KOPT-K1 (cell line): Measurements from ENCODE around the gene NBAS.
"Not testable (repeated sequence)": the region's sequence is repeated elsewhere in the genome, so short reads cannot be mapped to it uniquely, and the experiment has no call there.

ENCODE experiments used
- H3K27ac ChIP-seq: fragments of 200-600 bp; sonication (generic); 2 replicates; pipeline ENCODE4 v1.5.1; 2016; ENCODE audit warnings: antibody characterized with exemption, mild to moderate bottlenecking, low read depth, low read length; ENCODE audit not compliant: poor library complexity, severe bottlenecking
- H3K36me3 ChIP-seq: fragments of 200-600 bp; sonication (generic); 2 replicates; pipeline ENCODE4 v1.5.1; 2017; ENCODE audit warnings: antibody characterized with exemption, mild to moderate bottlenecking, low read length, moderate library complexity; ENCODE audit not compliant: insufficient read depth
- H3K9me3 ChIP-seq: fragments of 200-600 bp; sonication (generic); 2 replicates; pipeline ENCODE4 v1.5.1; 2017; ENCODE audit warnings: antibody characterized with exemption, low read length, mild to moderate bottlenecking; ENCODE audit not compliant: insufficient read depth, poor library complexity, severe bottlenecking

The NBAS gene

DNA sequence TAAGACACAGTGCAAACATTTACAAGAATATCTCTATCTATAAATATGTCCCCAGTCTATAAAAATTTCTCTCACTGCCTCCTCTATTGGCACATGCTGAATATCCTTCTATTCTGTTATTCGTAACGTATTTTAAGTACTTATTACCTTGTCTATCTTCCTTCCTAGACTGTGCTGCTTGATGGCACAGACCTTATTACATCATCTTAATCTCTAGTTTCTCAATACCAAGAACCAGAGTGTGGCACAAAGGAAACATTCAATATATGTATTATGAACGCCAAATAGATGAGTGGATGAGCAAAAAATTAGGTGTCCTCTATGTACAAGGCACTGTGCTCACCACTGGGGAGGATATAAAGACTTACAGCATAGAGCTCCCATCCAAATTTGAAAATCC, 282.8 kb downstream of the NBAS start:
- H3K27ac ChIP-seq, result no peak overlapping the region
- no peaks in the 10 kb centered on the region for H3K9me3 ChIP-seq
- peaks cover 26% of the 10 kb centered on the region for H3K36me3 ChIP-seq

DNA sequence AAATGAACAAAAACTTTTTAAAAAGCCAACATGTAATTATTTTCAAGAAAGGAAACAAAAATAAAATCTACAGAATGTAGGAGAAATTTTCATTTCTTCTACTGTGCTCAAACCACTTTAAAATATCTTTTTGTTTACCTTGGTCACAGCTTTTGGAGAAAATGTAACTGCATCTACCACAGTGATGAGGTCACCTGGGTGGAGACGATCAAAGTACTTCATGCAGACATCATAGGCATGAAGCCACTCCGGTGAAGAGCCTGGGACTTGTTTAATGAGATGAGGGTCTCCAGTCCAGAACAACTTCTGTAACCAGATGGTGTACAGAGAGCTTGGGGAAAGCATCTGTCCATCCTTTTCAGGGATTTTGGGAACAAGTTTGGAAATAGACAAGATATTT, 285.8 kb downstream of the NBAS start:
- Histone ChIP-seq H3K9me3 (no peaks in the 10 kb centered on the region), H3K27ac (no peak overlapping the region), H3K36me3 (peaks cover 22% of the 10 kb centered on the region)

GRCh38 chr2:15273452-15273851, 287.7 kb downstream of the NBAS start:
- Histone ChIP-seq H3K27ac (no peak overlapping the region), H3K9me3 (no peaks in the 10 kb centered on the region), H3K36me3 (peaks cover 22% of the 10 kb centered on the region)

GRCh38 chr2:15272942-15273341, 288.2 kb downstream of the NBAS start:
- H3K27ac ChIP-seq, result no peak overlapping the region
- H3K9me3 ChIP-seq, result no peaks in the 10 kb centered on the region
- H3K36me3 ChIP-seq, result peaks cover 22% of the 10 kb centered on the region

- H3K36me3 ChIP-seq, result peaks cover 22% of the 10 kb centered on the region
- H3K9me3 ChIP-seq, result no peaks in the 10 kb centered on the region
- H3K27ac ChIP-seq, result no peak overlapping the region
These were observed 289.1 kb downstream of the NBAS start for GRCh38 chr2:15271941-15272542.

GRCh38 chr2:15271276-15271675, 289.9 kb downstream of the NBAS start:
- H3K36me3 ChIP-seq, result peaks cover 17% of the 10 kb centered on the region
- H3K9me3 ChIP-seq, result no peaks in the 10 kb centered on the region
- H3K27ac ChIP-seq, result no peak overlapping the region

DNA sequence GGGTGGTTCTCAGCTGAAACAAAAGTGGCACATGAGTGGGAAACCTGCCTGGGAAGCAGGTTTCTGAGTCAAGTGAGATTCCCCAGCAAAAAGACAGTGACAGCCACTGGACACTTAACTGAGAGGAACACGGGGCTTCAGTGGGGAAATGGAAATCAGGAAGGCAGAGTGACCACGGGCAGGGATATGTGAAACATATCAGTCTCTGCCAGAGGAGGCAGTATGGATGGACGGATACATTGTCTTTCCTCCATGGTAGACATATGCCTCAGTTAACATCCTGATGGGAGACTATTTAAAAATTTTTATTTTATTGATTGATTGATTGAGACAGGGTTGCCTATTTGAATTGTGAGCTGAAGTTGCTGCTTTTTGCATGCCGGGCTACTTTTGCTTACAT, 292.1 kb downstream of the NBAS start:
- H3K36me3 ChIP-seq, result no peaks in the 10 kb centered on the region
- H3K9me3 ChIP-seq, result no peaks in the 10 kb centered on the region
- no peak overlapping the region for H3K27ac ChIP-seq

DNA sequence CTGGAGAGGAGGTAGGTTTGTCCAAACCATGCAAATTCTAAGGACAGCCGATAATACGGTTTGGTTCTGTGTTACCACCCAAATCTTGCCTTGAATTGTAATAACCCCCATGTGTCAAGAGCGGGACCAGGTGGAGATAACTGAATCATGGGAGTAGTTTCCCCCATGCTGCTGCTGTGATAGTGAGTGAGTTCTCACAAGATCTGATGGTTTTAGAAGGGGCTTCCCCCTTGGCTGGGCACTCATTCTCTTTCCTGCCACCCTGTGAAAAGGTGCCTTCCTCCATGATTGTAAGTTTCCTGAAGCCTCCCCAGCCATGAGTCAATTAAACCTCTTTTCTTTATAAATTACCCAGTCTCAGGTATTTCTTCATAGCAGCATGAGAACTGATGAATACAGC, 295.2 kb downstream of the NBAS start:
- Histone ChIP-seq H3K27ac (no peak overlapping the region), H3K9me3 (no peaks in the 10 kb centered on the region), H3K36me3 (no peaks in the 10 kb centered on the region)

GRCh38 chr2:15263976-15264685, 297.0 kb downstream of the NBAS start:
- Histone ChIP-seq H3K36me3 (no peaks in the 10 kb centered on the region), H3K27ac (no peak overlapping the region), H3K9me3 (peaks cover 5% of the 10 kb centered on the region)

- Histone ChIP-seq H3K36me3 (no peaks in the 10 kb centered on the region), H3K27ac (no peak overlapping the region), H3K9me3 (peaks cover 15% of the 10 kb centered on the region)
These were observed 298.3 kb downstream of the NBAS start for GRCh38 chr2:15262792-15263191.

- no peak overlapping the region for H3K27ac ChIP-seq
These were observed 300.3 kb downstream of the NBAS start for GRCh38 chr2:15260835-15261234.

GRCh38 chr2:15260196-15260595, 300.9 kb downstream of the NBAS start:
- H3K9me3 ChIP-seq, result peaks cover 15% of the 10 kb centered on the region
- H3K36me3 ChIP-seq, result no peaks in the 10 kb centered on the region
- no peak overlapping the region for H3K27ac ChIP-seq

More at GRCh38 chr2:15260835-15261234, 300.3 kb downstream of the NBAS start:
- H3K9me3 ChIP-seq, result peaks cover 15% of the 10 kb centered on the region
- H3K36me3 ChIP-seq, result no peaks in the 10 kb centered on the region

- Histone ChIP-seq H3K9me3 (peaks cover 15% of the 10 kb centered on the region), H3K36me3 (no peaks in the 10 kb centered on the region), H3K27ac (no peak overlapping the region)
These were observed 301.8 kb downstream of the NBAS start for GRCh38 chr2:15259356-15259756.

DNA sequence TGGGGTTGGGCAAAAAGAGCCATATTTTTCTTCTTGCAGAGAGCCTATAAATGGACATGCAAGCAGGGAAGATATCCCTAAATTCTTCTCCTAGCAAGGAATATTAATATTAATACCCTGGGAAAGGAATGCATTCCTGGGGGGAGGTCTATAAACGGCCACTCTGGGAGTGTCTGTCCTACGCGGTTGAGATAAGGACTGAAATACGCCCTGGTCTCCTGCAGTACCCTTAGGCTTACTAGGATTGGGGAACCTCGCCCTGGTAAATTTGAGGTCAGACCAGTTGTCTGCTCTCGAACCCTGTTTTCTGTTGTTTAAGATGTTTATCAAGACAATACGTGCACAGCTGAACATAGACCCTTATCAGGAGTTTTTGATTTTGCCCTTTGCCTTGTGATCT, 302.7 kb downstream of the NBAS start:
- peaks cover 15% of the 10 kb centered on the region for H3K9me3 ChIP-seq
- H3K36me3 ChIP-seq, H3K27ac ChIP-seq: not testable (repeated sequence)

DNA sequence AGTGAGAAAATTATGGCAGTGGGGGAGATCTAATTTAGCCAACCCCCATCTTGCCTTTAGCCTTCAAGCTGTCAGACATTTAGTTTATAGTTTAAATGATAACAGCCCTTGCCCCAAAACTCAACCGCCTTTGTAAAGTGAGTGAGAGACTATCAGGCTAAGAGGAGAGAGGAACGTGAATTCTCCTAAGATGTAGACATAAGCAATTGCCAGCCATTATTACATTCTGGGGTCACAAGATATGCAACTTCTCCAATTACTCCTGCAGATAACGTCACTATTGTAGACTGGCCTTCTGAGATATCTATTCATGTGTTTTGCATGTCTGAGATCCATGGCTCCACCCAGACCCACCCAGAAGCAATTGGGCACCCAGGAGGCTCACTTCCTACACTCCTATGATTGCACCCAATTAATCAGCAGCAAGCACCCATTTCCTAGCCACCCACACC, 307.3 kb downstream of the NBAS start:
- Histone ChIP-seq H3K36me3 (no peaks in the 10 kb centered on the region), H3K9me3 (peaks cover 8% of the 10 kb centered on the region), H3K27ac (no peak overlapping the region)

GRCh38 chr2:15253247-15253646, 307.9 kb downstream of the NBAS start:
- H3K36me3 ChIP-seq, result no peaks in the 10 kb centered on the region
- H3K9me3 ChIP-seq, result peaks cover 2% of the 10 kb centered on the region
- no peak overlapping the region for H3K27ac ChIP-seq
